ENCODE results near the gene EYS.

EYS gene

DNA sequence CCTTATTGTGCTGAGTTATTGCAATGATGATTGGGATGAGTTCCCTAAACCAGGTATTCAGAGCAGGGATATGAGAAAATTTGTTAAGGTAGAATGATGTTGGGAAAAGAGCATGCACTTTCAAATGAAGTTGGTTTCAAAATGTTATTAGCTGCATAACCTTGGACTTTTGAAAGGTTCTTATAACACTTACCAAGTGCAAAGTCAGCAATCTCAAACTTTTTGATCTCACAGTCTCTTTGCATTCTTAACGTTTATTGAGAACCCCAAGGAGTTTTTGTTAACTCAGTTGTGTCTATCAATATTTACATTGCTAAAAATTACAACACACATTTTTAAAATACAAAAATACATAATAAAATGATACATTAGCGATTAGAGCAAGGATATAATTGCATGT is 1269.0 kb downstream of the EYS start:
- Mint-ChIP-seq H3K27ac (no peak overlapping the region), H3K4me1 (no peaks in the 10 kb centered on the region)
- no peak for DNase-seq

DNA sequence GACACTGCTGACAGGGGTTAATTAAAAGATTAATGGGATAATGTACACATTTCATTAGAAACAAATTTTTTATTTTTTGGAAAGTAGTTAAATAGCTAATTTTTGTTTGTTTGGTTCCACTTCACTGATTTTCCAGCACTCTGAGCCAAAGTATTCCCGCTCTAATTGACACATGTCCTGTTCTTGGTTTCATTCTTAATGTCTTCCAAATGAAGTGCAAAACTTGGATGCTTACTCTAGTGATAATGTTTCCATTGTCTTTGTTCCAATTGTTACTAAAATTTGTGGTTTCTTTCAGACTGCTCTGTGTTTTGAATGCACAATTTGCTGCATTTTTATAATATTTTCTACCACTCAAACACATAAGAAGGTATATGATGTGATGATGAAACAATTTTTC is 1277.1 kb downstream of the EYS start:
- no peaks in the 10 kb centered on the region for H3K4me1 Mint-ChIP-seq
- no peaks in the 10 kb centered on the region for H3K9me3 Mint-ChIP-seq
- no peaks in the 10 kb centered on the region for H3K36me3 Mint-ChIP-seq (ENCODE audit: low read depth)
- DNase-seq = no peak
- no peak overlapping the region for H3K27ac Mint-ChIP-seq
- no peak overlapping the region for H3K4me3 Mint-ChIP-seq
- H3K27me3 Mint-ChIP-seq (ENCODE audit: low read depth, poor library complexity) = no peaks in the 10 kb centered on the region
- TF ChIP-seq, protein P1, sequence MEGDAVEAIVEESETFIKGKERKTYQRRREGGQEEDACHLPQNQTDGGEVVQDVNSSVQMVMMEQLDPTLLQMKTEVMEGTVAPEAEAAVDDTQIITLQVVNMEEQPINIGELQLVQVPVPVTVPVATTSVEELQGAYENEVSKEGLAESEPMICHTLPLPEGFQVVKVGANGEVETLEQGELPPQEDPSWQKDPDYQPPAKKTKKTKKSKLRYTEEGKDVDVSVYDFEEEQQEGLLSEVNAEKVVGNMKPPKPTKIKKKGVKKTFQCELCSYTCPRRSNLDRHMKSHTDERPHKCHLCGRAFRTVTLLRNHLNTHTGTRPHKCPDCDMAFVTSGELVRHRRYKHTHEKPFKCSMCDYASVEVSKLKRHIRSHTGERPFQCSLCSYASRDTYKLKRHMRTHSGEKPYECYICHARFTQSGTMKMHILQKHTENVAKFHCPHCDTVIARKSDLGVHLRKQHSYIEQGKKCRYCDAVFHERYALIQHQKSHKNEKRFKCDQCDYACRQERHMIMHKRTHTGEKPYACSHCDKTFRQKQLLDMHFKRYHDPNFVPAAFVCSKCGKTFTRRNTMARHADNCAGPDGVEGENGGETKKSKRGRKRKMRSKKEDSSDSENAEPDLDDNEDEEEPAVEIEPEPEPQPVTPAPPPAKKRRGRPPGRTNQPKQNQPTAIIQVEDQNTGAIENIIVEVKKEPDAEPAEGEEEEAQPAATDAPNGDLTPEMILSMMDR (IDR thresholded peaks at IDR 0.05) = no peak

More for the DNA sequence above, 1269.0 kb downstream of the EYS start:
- Mint-ChIP-seq H3K9me3 (peaks cover 13% of the 10 kb centered on the region), H3K27me3 (ENCODE audit: low read depth, poor library complexity) (no peaks in the 10 kb centered on the region), H3K4me3 (no peak overlapping the region), H3K36me3 (ENCODE audit: low read depth) (no peaks in the 10 kb centered on the region)
- TF ChIP-seq, protein P1 (IDR thresholded peaks at IDR 0.05) = no peak

- Mint-ChIP-seq H3K9me3 (no peaks in the 10 kb centered on the region), H3K4me1 (no peaks in the 10 kb centered on the region), H3K4me3 (no peak overlapping the region), H3K36me3 (ENCODE audit: low read depth) (no peaks in the 10 kb centered on the region), H3K27ac (no peak overlapping the region), H3K27me3 (ENCODE audit: low read depth, poor library complexity) (no peaks in the 10 kb centered on the region)
- TF ChIP-seq, protein P1 (IDR thresholded peaks at IDR 0.05) = no peak
- DNase-seq = no peak
Measured at GRCh38 chr6:64428186-64428585, 1278.8 kb downstream of the EYS start.

DNA sequence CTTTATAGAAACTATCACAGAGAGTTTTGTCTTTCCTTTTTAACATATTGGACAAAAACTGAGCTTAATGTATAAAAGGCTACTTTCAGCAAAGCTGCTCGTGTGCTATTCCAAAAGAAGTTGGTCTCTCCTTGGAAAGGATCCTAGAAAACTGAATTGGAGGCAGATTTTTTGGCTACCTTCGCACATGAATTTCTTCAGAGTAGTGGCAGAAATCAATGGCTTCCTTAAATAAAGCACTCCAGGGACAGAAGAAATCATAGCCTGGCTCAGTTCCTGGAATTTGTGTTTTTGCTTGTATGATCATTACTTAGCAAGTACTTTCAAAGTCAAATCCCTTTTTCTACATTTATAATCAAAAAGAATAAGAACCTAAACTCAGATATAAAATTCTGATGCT is 1291.1 kb downstream of the EYS start:
- H3K27me3 Mint-ChIP-seq (ENCODE audit: low read depth, poor library complexity) = peaks cover 3% of the 10 kb centered on the region
- no peak for DNase-seq
- TF ChIP-seq, protein P1 (IDR thresholded peaks at IDR 0.05) = no peak
- H3K4me3 Mint-ChIP-seq = no peak overlapping the region
- H3K27ac Mint-ChIP-seq = no peak overlapping the region
- no peaks in the 10 kb centered on the region for H3K4me1 Mint-ChIP-seq
- H3K36me3 Mint-ChIP-seq (ENCODE audit: low read depth) = no peaks in the 10 kb centered on the region
- peaks cover 4% of the 10 kb centered on the region for H3K9me3 Mint-ChIP-seq

DNA sequence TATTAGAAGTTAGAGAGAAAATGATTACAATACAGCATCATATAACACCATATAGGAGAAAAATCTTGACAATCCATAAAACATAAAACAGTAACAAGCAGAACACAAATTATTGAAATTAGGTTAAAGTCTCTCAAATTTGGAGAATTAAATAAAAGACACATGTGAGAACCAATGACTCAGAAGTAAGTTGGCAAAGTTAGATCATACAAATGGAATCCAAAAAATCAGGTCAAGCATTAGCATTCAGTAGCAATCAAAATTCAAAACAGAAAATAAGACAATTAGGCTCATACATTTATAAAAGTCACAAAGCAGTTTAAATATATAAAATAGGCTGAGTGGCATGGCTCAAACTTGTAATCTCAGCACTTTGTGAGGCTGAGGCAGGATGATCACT is 1295.8 kb downstream of the EYS start:
- Mint-ChIP-seq H3K9me3 (no peaks in the 10 kb centered on the region), H3K4me1 (no peaks in the 10 kb centered on the region), H3K27me3 (ENCODE audit: low read depth, poor library complexity) (no peaks in the 10 kb centered on the region), H3K36me3 (ENCODE audit: low read depth) (no peaks in the 10 kb centered on the region), H3K4me3 (no peak overlapping the region), H3K27ac (no peak overlapping the region)
- TF ChIP-seq, protein P1 (IDR thresholded peaks at IDR 0.05) = no peak
- DNase-seq = no peak

DNA sequence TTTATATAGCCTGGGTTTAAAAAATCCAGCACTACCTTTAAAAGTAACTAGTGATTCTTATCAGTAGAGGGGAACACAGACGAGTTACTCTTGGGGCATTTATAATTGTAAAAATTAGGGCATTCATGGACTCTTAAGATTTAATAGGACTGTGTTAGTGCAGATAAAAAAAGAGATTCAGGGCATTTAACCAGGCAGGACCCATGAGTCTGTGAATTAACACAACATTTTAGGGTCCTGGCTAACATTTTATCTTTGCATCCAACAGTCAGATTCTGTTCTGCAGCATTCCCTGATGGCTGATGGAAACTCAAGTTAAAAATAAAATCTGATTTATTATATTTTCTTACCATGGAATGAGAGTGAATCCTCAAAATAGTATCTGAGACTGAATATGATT is 1297.1 kb downstream of the EYS start:
- no peak for DNase-seq
- H3K27ac Mint-ChIP-seq = no peak overlapping the region
- H3K4me1 Mint-ChIP-seq = no peaks in the 10 kb centered on the region
- no peaks in the 10 kb centered on the region for H3K36me3 Mint-ChIP-seq (ENCODE audit: low read depth)
- TF ChIP-seq, protein P1 (IDR thresholded peaks at IDR 0.05) = no peak
- no peak overlapping the region for H3K4me3 Mint-ChIP-seq
- H3K27me3 Mint-ChIP-seq (ENCODE audit: low read depth, poor library complexity) = no peaks in the 10 kb centered on the region
- no peaks in the 10 kb centered on the region for H3K9me3 Mint-ChIP-seq
